Epithelial cell of alveolus of lung (primary cell): ENCODE measurements around the gene DDI1. TPM values are rescaled to one million over a fixed set of nuclear protein-coding genes. Genes with fewer than 3 reads are reported as not detected.

ENCODE experiments used
- total RNA-seq: library from RNA; depleted of rRNA; stranded (reverse); fragments of >200 nt; gene quantifications from 2 replicates; pipeline ENCODE4 v1.2.1, GENCODE V29; 2015

DDI1 gene
- total RNA-seq = not detected in 2 replicates

GRCh38 chr11:104036588-104036987 is at the start of gene DDI1:
DDI1 (plus strand) TSS chr11:104036640; CDS start chr11:104036823, 183 bp downstream.

Other genes starting within 250 kb of the DDI1 start
- gene PDGFD, start 127.5 kb downstream of the DDI1 start, total RNA-seq = 7.2 and 8.9 TPM in 2 replicates